Loucy (cell line): ENCODE measurements around the gene FADS1.
A peak's percentile ranks its signal among the peaks of the same experiment; 100 is the strongest.

Experiments
- H2AFZ ChIP-seq: fragments of 200-600 bp; sonication (generic); 2 replicates; pipeline ENCODE4 v1.6.0; 2016; ENCODE audit warnings: antibody characterized with exemption, mild to moderate bottlenecking, low read length, moderate library complexity
- H3F3A ChIP-seq: fragments of 200-600 bp; 2 replicates; pipeline ENCODE4 v1.6.0; 2016; ENCODE audit warnings: antibody characterized with exemption, low read depth, mild to moderate bottlenecking
- H3K27me3 ChIP-seq: fragments of 200-600 bp; sonication (generic); 2 replicates; pipeline ENCODE4 v1.6.1; 2014; ENCODE audit warnings: low read length, mild to moderate bottlenecking; ENCODE audit not compliant: insufficient read depth, poor library complexity, severe bottlenecking
- H3K36me3 ChIP-seq: fragments of 200-600 bp; sonication (generic); 2 replicates; pipeline ENCODE4 v1.6.1; 2016; ENCODE audit warnings: low read length; ENCODE audit not compliant: insufficient read depth
- H3K4me1 ChIP-seq: fragments of 200-600 bp; sonication (generic); 2 replicates; pipeline ENCODE4 v1.5.1; 2014; ENCODE audit warnings: low read length, mild to moderate bottlenecking; ENCODE audit not compliant: insufficient read depth, poor library complexity, severe bottlenecking
- H3K4me2 ChIP-seq: fragments of 200-600 bp; sonication (generic); 2 replicates; pipeline ENCODE4 v1.6.0; 2014; ENCODE audit warnings: antibody characterized with exemption, low read length, low read depth, mild to moderate bottlenecking; ENCODE audit not compliant: poor library complexity, severe bottlenecking
- H3K4me3 ChIP-seq: fragments of 200-600 bp; sonication (generic); 2 replicates; pipeline ENCODE4 v1.5.1; 2014; ENCODE audit warnings: low read length, mild to moderate bottlenecking, mixed read lengths; ENCODE audit not compliant: poor library complexity, severe bottlenecking
- H3K79me2 ChIP-seq: fragments of 200-600 bp; sonication (generic); 2 replicates; pipeline ENCODE4 v1.6.1; 2014; ENCODE audit warnings: low read length; ENCODE audit not compliant: insufficient read depth
- H3K9ac ChIP-seq: fragments of 200-600 bp; sonication (generic); 2 replicates; pipeline ENCODE4 v1.6.0; 2014; ENCODE audit warnings: mild to moderate bottlenecking, low read depth, low read length, moderate library complexity; ENCODE audit not compliant: poor library complexity, severe bottlenecking
- H3K9me2 ChIP-seq: fragments of 200-600 bp; sonication (generic); replicated peaks from 2 replicates; pipeline ENCODE4 v1.6.1; 2016; ENCODE audit warnings: low read depth, low read length, mixed read lengths
- H3K9me3 ChIP-seq: fragments of 200-600 bp; sonication (generic); 2 replicates; pipeline ENCODE4 v1.6.1; 2014; ENCODE audit warnings: mild to moderate bottlenecking, antibody characterized with exemption, low read length, low read depth; ENCODE audit not compliant: insufficient read depth
- H4K20me1 ChIP-seq: fragments of 200-600 bp; sonication (generic); 2 replicates; pipeline ENCODE4 v1.6.0; 2014; ENCODE audit warnings: antibody characterized with exemption, low read length, mild to moderate bottlenecking; ENCODE audit not compliant: insufficient read depth, poor library complexity, severe bottlenecking
- EZH2phosphoT487 ChIP-seq: fragments of 200-600 bp; IDR thresholded peaks from 2 replicates; pipeline ENCODE4 v1.6.1; 2018; ENCODE audit warnings: antibody characterized with exemption, mild to moderate bottlenecking, moderate library complexity, borderline replicate concordance
- TF ChIP-seq, protein P1 (sequence below): fragments of 200-600 bp; sonication (generic); conservative IDR thresholded peaks from 2 replicates; pipeline ENCODE4 v1.5.1; 2014; ENCODE audit warnings: mild to moderate bottlenecking, antibody characterized with exemption, low read length

FADS1 gene

DNA sequence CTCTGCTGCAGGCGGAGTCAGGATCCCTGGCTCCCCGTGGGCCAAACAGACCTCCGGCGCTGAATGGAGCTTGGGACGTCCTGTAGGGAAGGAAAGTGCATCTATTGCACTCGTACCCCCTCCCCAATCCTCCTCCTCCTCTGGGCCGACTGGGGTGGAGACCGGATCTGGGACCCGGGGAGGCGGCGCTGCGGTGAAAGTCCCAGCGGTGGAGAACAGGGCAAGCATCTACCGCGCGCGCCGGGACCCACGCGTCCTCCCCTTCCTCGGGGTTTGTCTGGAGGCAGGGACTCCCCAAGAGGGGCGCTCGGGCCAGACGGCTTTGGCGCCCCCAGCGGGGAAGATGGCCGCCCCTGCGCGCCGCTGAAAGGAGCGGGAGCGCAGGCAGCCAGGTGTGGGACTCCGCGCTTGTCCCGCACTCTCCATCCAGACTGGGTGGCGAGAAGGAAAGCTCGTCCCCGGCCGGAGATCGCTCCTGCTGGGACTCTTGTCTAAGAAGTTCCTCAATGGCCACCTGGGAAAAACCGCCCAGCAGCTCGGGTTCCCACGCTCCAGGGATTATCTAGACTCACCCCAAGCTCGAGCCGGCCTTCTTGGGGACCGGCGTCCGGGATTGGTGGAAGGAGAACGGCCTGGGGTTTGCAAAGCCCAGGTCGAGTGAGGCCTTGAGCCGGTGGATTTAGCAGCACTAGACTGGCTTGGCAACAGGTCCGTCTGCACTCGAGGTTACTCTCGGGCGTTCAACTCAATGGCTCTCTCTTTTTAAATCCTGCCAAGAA is 12.0 kb upstream of the FADS1 start:
- TF ChIP-seq, protein P1, sequence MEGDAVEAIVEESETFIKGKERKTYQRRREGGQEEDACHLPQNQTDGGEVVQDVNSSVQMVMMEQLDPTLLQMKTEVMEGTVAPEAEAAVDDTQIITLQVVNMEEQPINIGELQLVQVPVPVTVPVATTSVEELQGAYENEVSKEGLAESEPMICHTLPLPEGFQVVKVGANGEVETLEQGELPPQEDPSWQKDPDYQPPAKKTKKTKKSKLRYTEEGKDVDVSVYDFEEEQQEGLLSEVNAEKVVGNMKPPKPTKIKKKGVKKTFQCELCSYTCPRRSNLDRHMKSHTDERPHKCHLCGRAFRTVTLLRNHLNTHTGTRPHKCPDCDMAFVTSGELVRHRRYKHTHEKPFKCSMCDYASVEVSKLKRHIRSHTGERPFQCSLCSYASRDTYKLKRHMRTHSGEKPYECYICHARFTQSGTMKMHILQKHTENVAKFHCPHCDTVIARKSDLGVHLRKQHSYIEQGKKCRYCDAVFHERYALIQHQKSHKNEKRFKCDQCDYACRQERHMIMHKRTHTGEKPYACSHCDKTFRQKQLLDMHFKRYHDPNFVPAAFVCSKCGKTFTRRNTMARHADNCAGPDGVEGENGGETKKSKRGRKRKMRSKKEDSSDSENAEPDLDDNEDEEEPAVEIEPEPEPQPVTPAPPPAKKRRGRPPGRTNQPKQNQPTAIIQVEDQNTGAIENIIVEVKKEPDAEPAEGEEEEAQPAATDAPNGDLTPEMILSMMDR, result peak; percentile 56
- no peak for TF ChIP-seq EZH2phosphoT487
- peaks cover 53% of the 10 kb centered on the region for H3K4me1 ChIP-seq
- H3K4me2 ChIP-seq, result peak overlapping the region; percentile 95
- peaks cover 85% of the 10 kb centered on the region for H3K79me2 ChIP-seq
- peak overlapping the region; percentile 84 for H3K4me3 ChIP-seq
- H3K9me3 ChIP-seq, result no peaks in the 10 kb centered on the region
- H3F3A ChIP-seq, result peaks cover 14% of the 10 kb centered on the region
- peak overlapping the region; percentile 96 for H3K9ac ChIP-seq
- 0 out of 2 replicates have a peak, but pooled peaks cover 4% of the 10 kb centered on the region for H3K36me3 ChIP-seq
- peaks cover 45% of the 10 kb centered on the region for H4K20me1 ChIP-seq
- H3K9me2 ChIP-seq, result no peaks in the 10 kb centered on the region
- H3K27me3 ChIP-seq, result peaks cover 12% of the 10 kb centered on the region
- H2AFZ ChIP-seq, result no peak overlapping the region

- H3K36me3 ChIP-seq, result 0 out of 2 replicates have a peak, but pooled peaks cover 4% of the 10 kb centered on the region
- H3K27me3 ChIP-seq, result peaks cover 12% of the 10 kb centered on the region
- H3F3A ChIP-seq, result peaks cover 9% of the 10 kb centered on the region
- H3K4me3 ChIP-seq, result peak overlapping the region; percentile 84
- H3K79me2 ChIP-seq, result peaks cover 80% of the 10 kb centered on the region
- peak overlapping the region; percentile 96 for H3K9ac ChIP-seq
- TF ChIP-seq, protein P1, result no peak
- no peak for TF ChIP-seq EZH2phosphoT487
- H3K4me2 ChIP-seq, result peak overlapping the region; percentile 95
- H3K9me3 ChIP-seq, result no peaks in the 10 kb centered on the region
- H3K9me2 ChIP-seq, result no peaks in the 10 kb centered on the region
- peaks cover 48% of the 10 kb centered on the region for H3K4me1 ChIP-seq
- no peak overlapping the region for H2AFZ ChIP-seq
- H4K20me1 ChIP-seq, result peaks cover 45% of the 10 kb centered on the region
Observed at GRCh38 chr11:61828379-61828628, 11.5 kb upstream of the FADS1 start.

DNA sequence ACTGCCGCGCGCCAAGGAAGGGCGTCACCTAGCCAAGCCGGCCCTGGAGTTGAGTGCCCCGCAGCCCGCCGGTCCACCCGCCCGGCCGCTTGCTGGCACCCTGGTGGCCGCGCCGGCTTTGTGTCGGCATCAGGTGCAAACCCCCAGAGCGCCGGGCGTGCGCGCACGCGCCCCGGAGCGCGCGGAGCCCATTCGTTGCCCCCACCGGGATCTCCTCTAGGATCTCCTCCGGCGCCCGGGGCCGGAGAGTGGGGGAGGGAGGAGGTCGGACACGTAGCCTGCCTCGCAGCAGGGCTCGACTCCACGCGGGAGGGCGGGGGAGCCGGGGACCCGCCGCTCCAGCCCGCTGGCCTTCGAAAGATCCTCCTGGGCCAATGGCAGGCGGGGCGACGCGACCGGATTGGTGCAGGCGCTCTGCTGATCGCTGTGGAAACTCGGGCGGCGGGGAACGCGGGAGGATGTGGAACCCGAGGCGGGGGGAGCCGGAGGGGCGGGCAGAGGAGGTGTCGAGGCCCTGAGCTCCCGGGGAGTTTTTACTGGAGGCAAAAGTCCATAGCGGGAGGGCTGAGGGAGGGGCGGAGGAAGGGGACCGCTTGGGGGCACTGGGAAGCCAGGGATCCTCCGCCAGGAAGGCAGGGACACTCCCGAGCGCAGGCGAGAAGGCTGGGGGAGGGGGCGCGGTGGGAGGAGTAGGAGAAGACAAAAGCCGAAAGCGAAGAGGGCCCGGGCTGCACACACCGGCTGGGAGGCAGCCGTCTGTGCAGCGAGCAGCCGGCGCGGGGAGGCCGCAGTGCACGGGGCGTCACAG is 11.0 kb upstream of the FADS1 start, which contains the start of gene FADS2:
TSS of gene FADS2 (plus strand) at position 730 of the 808 bp plus-strand sequence. CDS start 91 bp downstream, outside the sequence.
- peaks cover 12% of the 10 kb centered on the region for H3K27me3 ChIP-seq
- H4K20me1 ChIP-seq, result peaks cover 45% of the 10 kb centered on the region
- no peaks in the 10 kb centered on the region for H3K9me2 ChIP-seq
- peaks cover 75% of the 10 kb centered on the region for H3K79me2 ChIP-seq
- H3F3A ChIP-seq, result peaks cover 3% of the 10 kb centered on the region; the same call in 1 of the 2 replicates
- no peak within 1 kb of the TSS; the same call in 1 of the 2 replicates for H2AFZ ChIP-seq
- 0 out of 2 replicates have a peak, but pooled peaks cover 4% of the 10 kb centered on the region for H3K36me3 ChIP-seq
- H3K4me3 ChIP-seq, result peak within 1 kb of the TSS; percentile 84
- peaks cover 42% of the 10 kb centered on the region for H3K4me1 ChIP-seq
- TF ChIP-seq, protein P1, result no peak; the same call in 1 of the 2 replicates
- no peak for TF ChIP-seq EZH2phosphoT487
- no peaks in the 10 kb centered on the region for H3K9me3 ChIP-seq
- peak within 1 kb of the TSS; percentile 96 for H3K9ac ChIP-seq
- H3K4me2 ChIP-seq, result peak within 1 kb of the TSS; percentile 95
